Smooth muscle cell (in vitro differentiated cells): ENCODE measurements around the gene NFATC2. TPM values are rescaled to one million over a fixed set of nuclear protein-coding genes. Genes with fewer than 3 reads are reported as not detected.

Source experiments
- DNase-seq: peaks from one replicate; lab custom pipeline; 2025; ENCODE audit not compliant: unreplicated experiment; lab: John Stamatoyannopoulos, UW
- H2AFZ ChIP-seq: fragments of 200-600 bp; sonication (generic); 2 replicates; pipeline ENCODE4 v1.6.0; 2016; ENCODE audit warnings: antibody characterized with exemption, low read depth, mild to moderate bottlenecking
- H3F3A ChIP-seq: fragments of 200-600 bp; sonication (generic); 2 replicates; pipeline ENCODE4 v1.6.0; 2017; ENCODE audit warnings: antibody characterized with exemption, low read depth
- H3K27ac ChIP-seq: fragments of 200-600 bp; sonication (generic); 2 replicates; pipeline ENCODE4 v1.5.1; 2016; ENCODE audit warnings: low read depth, mild to moderate bottlenecking
- H3K27me3 ChIP-seq: fragments of 200-600 bp; sonication (generic); 2 replicates; pipeline ENCODE4 v1.6.1; 2016; ENCODE audit warnings: low read depth, mild to moderate bottlenecking
- H3K36me3 ChIP-seq: fragments of 200-600 bp; sonication (generic); 2 replicates; pipeline ENCODE4 v1.5.1; 2016; ENCODE audit warnings: low read depth
- H3K4me1 ChIP-seq: fragments of 200-600 bp; sonication (generic); 2 replicates; pipeline ENCODE4 v1.5.1; 2016; ENCODE audit warnings: low read depth
- H3K4me2 ChIP-seq: fragments of 200-600 bp; sonication (generic); 2 replicates; pipeline ENCODE4 v1.6.0; 2016; ENCODE audit warnings: mild to moderate bottlenecking
- H3K4me3 ChIP-seq: fragments of 200-600 bp; sonication (generic); 2 replicates; pipeline ENCODE4 v1.5.1; 2016; ENCODE audit warnings: mild to moderate bottlenecking
- H3K79me2 ChIP-seq: fragments of 200-600 bp; sonication (generic); 2 replicates; pipeline ENCODE4 v1.6.0; 2016; ENCODE audit warnings: low read depth, mild to moderate bottlenecking
- H3K9ac ChIP-seq: fragments of 200-600 bp; sonication (generic); 2 replicates; pipeline ENCODE4 v1.6.0; 2016; ENCODE audit warnings: low read depth
- H3K9me3 ChIP-seq: fragments of 200-600 bp; sonication (generic); replicated peaks from 2 replicates; pipeline ENCODE4 v1.5.1; 2016; ENCODE audit warnings: low read depth
- H4K20me1 ChIP-seq: fragments of 200-600 bp; sonication (generic); 2 replicates; pipeline ENCODE4 v1.6.0; 2016; ENCODE audit warnings: low read depth
- WGBS: methylation state at CpG from one replicate; pipeline ENCODE4 v1.1.7; 2016; ENCODE audit warnings: low lambda C conversion rate; 5-methylcytosine and 5-hydroxymethylcytosine counted together
- polyA plus RNA-seq: library from polyadenylated mRNA; unstranded; fragments of >200 nt; fragmentation: Nextera tagmentation; extraction: Ambion mirVana; gene quantifications from 2 replicates; pipeline ENCODE4 v1.2.1, GENCODE V29; 2016
- total RNA-seq: library from RNA; depleted of rRNA; stranded (reverse); fragments of >200 nt; gene quantifications from 2 replicates; pipeline ENCODE4 v1.2.3, GENCODE V29; 2014
- TF ChIP-seq, protein P1 (sequence below): fragments of 200-600 bp; sonication (generic); IDR thresholded peaks from 2 replicates; pipeline ENCODE4 v1.5.1; 2017; ENCODE audit warnings: borderline replicate concordance, mild to moderate bottlenecking, antibody characterized with exemption; ENCODE audit not compliant: insufficient read depth, poor library complexity, severe bottlenecking

Gene NFATC2
- total and polyA plus RNA-seq, 2 experiments from 2014 or later = 5.8 to 8.4 TPM

- Histone ChIP-seq H3K27me3 (no peaks in the 10 kb centered on the region), H3K36me3 (no peaks in the 10 kb centered on the region), H3K4me3 (no peak overlapping the region), H3K27ac (peak overlapping the region; percentile 99), H3F3A (peaks cover 25% of the 10 kb centered on the region), H2AFZ (no peak overlapping the region), H3K9ac (peak overlapping the region; percentile 92), H4K20me1 (no peaks in the 10 kb centered on the region), H3K79me2 (no peaks in the 10 kb centered on the region), H3K9me3 (no peaks in the 10 kb centered on the region), H3K4me2 (peak overlapping the region; percentile 81), H3K4me1 (peaks cover 10% of the 10 kb centered on the region)
- TF ChIP-seq, protein P1, sequence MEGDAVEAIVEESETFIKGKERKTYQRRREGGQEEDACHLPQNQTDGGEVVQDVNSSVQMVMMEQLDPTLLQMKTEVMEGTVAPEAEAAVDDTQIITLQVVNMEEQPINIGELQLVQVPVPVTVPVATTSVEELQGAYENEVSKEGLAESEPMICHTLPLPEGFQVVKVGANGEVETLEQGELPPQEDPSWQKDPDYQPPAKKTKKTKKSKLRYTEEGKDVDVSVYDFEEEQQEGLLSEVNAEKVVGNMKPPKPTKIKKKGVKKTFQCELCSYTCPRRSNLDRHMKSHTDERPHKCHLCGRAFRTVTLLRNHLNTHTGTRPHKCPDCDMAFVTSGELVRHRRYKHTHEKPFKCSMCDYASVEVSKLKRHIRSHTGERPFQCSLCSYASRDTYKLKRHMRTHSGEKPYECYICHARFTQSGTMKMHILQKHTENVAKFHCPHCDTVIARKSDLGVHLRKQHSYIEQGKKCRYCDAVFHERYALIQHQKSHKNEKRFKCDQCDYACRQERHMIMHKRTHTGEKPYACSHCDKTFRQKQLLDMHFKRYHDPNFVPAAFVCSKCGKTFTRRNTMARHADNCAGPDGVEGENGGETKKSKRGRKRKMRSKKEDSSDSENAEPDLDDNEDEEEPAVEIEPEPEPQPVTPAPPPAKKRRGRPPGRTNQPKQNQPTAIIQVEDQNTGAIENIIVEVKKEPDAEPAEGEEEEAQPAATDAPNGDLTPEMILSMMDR = no peak
- 71% methylated on average over 7 of the region's 7 CpGs for WGBS
- no peak for DNase-seq
Observed at GRCh38 chr20:51487076-51487475, 55.4 kb downstream of the NFATC2 start.

GRCh38 chr20:51486197-51487005 is 56.1 kb downstream of the NFATC2 start:
- Histone ChIP-seq H3K9me3 (no peaks in the 10 kb centered on the region), H3K9ac (peak overlapping the region; percentile 92), H3K79me2 (no peaks in the 10 kb centered on the region), H3K4me1 (peaks cover 10% of the 10 kb centered on the region), H3K36me3 (no peaks in the 10 kb centered on the region), H4K20me1 (no peaks in the 10 kb centered on the region), H3K27me3 (no peaks in the 10 kb centered on the region), H2AFZ (no peak overlapping the region), H3K4me3 (no peak overlapping the region), H3K4me2 (peak overlapping the region; percentile 81), H3F3A (peaks cover 25% of the 10 kb centered on the region), H3K27ac (peak overlapping the region; percentile 99)
- TF ChIP-seq, protein P1 = no peak
- 50% methylated on average over 12 of the region's 12 CpGs for WGBS
- no peak for DNase-seq

DNA sequence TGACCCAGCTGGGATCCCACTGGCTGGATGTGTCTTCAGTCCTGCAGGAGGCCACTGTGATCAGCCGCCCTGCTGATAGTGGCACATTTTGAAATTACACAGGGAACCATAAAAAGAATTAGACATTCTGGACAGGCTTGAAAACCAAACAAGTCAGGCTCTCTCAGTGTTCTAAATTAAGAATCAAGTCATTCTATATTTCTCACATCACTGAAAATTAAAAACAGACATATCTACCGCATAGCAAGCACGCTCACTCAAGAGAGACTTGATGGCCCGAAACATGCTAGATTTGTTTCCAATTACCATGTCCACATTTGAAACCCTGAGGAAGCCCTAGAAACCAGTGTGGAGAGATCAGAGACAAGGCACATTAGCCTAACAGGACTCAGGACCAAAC is 57.7 kb downstream of the NFATC2 start:
- Histone ChIP-seq H3F3A (peaks cover 25% of the 10 kb centered on the region), H2AFZ (no peak overlapping the region), H3K27me3 (no peaks in the 10 kb centered on the region), H3K27ac (peak overlapping the region; percentile 99), H3K36me3 (no peaks in the 10 kb centered on the region), H3K4me1 (peaks cover 10% of the 10 kb centered on the region), H3K9ac (peak overlapping the region; percentile 16), H3K79me2 (no peaks in the 10 kb centered on the region), H4K20me1 (no peaks in the 10 kb centered on the region), H3K4me2 (peak overlapping the region; percentile 56), H3K4me3 (no peak overlapping the region), H3K9me3 (no peaks in the 10 kb centered on the region)
- TF ChIP-seq, protein P1 = no peak
- WGBS = 54% methylated on average over 4 of the region's 4 CpGs
- DNase-seq = no peak
